GM23338 (cell line): ENCODE data around the gene SLC4A3. TPM values are rescaled to one million over a fixed set of nuclear protein-coding genes. Genes with fewer than 3 reads are reported as not detected.

Experiments
- ATAC-seq: fragments of 200-7000 bp; cut with Tn5 transposase; 3 replicates; pipeline ENCODE4 v1.9.1; 2020
- DNase-seq: peaks from one replicate; pipeline ENCODE4 v3.0.0-alpha.2; 2015; ENCODE audit warnings: low spot score
- H2AFZ ChIP-seq: fragments of 200-600 bp; sonication (generic); 2 replicates; pipeline ENCODE4 v1.8.0; 2016; ENCODE audit warnings: antibody characterized with exemption, mild to moderate bottlenecking, moderate library complexity
- H3F3A ChIP-seq: fragments of 200-600 bp; sonication (generic); replicated peaks from 2 replicates; pipeline ENCODE4 v1.8.0; 2017; ENCODE audit warnings: antibody characterized with exemption, mixed run types, low read depth
- H3K27ac ChIP-seq: fragments of 200-600 bp; sonication (generic); 2 replicates; pipeline ENCODE4 v1.6.1; 2016; ENCODE audit warnings: low read depth
- H3K27me3 ChIP-seq: fragments of 200-600 bp; sonication (generic); 2 replicates; pipeline ENCODE4 v1.8.0; 2016; ENCODE audit warnings: mild to moderate bottlenecking, mixed run types, moderate library complexity; ENCODE audit not compliant: insufficient read depth
- H3K36me3 ChIP-seq: fragments of 200-600 bp; sonication (generic); 2 replicates; pipeline ENCODE4 v1.8.0; 2016; ENCODE audit warnings: mild to moderate bottlenecking; ENCODE audit not compliant: insufficient read depth
- H3K4me1 ChIP-seq: fragments of 200-600 bp; sonication (generic); 2 replicates; pipeline ENCODE4 v1.8.0; 2016; ENCODE audit warnings: mild to moderate bottlenecking, moderate library complexity; ENCODE audit not compliant: insufficient read depth
- H3K4me2 ChIP-seq: fragments of 200-600 bp; sonication (generic); 2 replicates; pipeline ENCODE4 v1.7.1; 2017; ENCODE audit warnings: mixed run types
- H3K4me3 ChIP-seq: fragments of 200-600 bp; sonication (generic); 2 replicates; pipeline ENCODE4 v1.6.1; 2016; ENCODE audit warnings: mixed run types
- H3K79me2 ChIP-seq: fragments of 200-600 bp; sonication (generic); replicated peaks from 2 replicates; pipeline ENCODE4 v1.8.0; 2017; ENCODE audit warnings: mild to moderate bottlenecking; ENCODE audit not compliant: insufficient read depth
- H3K9me2 ChIP-seq: fragments of 200-600 bp; sonication (generic); 2 replicates; pipeline ENCODE4 v1.8.0; 2017; ENCODE audit not compliant: insufficient read depth
- H4K20me1 ChIP-seq: fragments of 200-600 bp; sonication (generic); replicated peaks from 2 replicates; pipeline ENCODE4 v1.8.0; 2017; ENCODE audit warnings: mild to moderate bottlenecking; ENCODE audit not compliant: insufficient read depth
- H3K27ac Mint-ChIP-seq: 2 replicates; pipeline ENCODE4 v1.8.0; 2020; ENCODE audit warnings: inconsistent platforms, mild to moderate bottlenecking, moderate library complexity, mixed read lengths
- H3K27me3 Mint-ChIP-seq: 3 replicates; pipeline ENCODE4 v1.8.0; 2022; ENCODE audit warnings: low read depth, mild to moderate bottlenecking, moderate library complexity, mixed read lengths, inconsistent platforms; ENCODE audit not compliant: insufficient read depth, poor library complexity
- H3K36me3 Mint-ChIP-seq: 3 replicates; pipeline ENCODE4 v1.8.0; 2021; ENCODE audit warnings: low read depth, mild to moderate bottlenecking, inconsistent platforms, moderate library complexity, mixed read lengths
- H3K4me1 Mint-ChIP-seq: 3 replicates; pipeline ENCODE4 v1.8.0; 2020; ENCODE audit warnings: mild to moderate bottlenecking, inconsistent platforms, mixed read lengths
- H3K4me3 Mint-ChIP-seq: 3 replicates; pipeline ENCODE4 v1.8.0; 2021; ENCODE audit warnings: moderate library complexity, mild to moderate bottlenecking, inconsistent platforms, mixed read lengths
- H3K9me3 Mint-ChIP-seq: 3 replicates; pipeline ENCODE4 v1.8.0; 2020; ENCODE audit warnings: moderate library complexity, mild to moderate bottlenecking, inconsistent platforms, mixed read lengths
- CREB1 ChIP-seq: fragments of 250-450 bp; sonication (Bioruptor Pico); IDR thresholded peaks from 2 replicates; pipeline ENCODE4 v1.5.0; 2020; ENCODE audit warnings: low read depth, mild to moderate bottlenecking, moderate library complexity
- EZH2 ChIP-seq: fragments of 200-600 bp; sonication (generic); IDR thresholded peaks from one replicate; pipeline ENCODE4 v1.8.0; 2017; ENCODE audit warnings: antibody characterized with exemption, mild to moderate bottlenecking, low read depth; ENCODE audit not compliant: unreplicated experiment
- EZH2phosphoT487 ChIP-seq: fragments of 200-600 bp; sonication (generic); IDR thresholded peaks from one replicate; pipeline ENCODE4 v1.8.1; 2018; ENCODE audit warnings: antibody characterized with exemption; ENCODE audit not compliant: unreplicated experiment
- JUNB ChIP-seq: IDR thresholded peaks from one replicate; pipeline ENCODE4 v1.6.1; 2016; ENCODE audit warnings: antibody characterized with exemption; ENCODE audit not compliant: unreplicated experiment
- NANOG ChIP-seq: IDR thresholded peaks from 2 replicates; pipeline ENCODE4 v1.6.1; 2016; ENCODE audit warnings: antibody characterized with exemption, borderline replicate concordance
- POLR2AphosphoS5 ChIP-seq: IDR thresholded peaks from 2 replicates; pipeline ENCODE4 v1.6.1; 2016; ENCODE audit warnings: antibody characterized with exemption, low read depth
- REST ChIP-seq: IDR thresholded peaks from one replicate; pipeline ENCODE4 v1.6.1; 2018; ENCODE audit warnings: antibody characterized with exemption; ENCODE audit not compliant: unreplicated experiment
- STAT1 ChIP-seq: IDR thresholded peaks from one replicate; pipeline ENCODE4 v1.6.1; 2016; ENCODE audit warnings: antibody characterized with exemption; ENCODE audit not compliant: unreplicated experiment
- ZNF114 ChIP-seq: fragments of 250-450 bp; sonication (Bioruptor Pico); IDR thresholded peaks from 2 replicates; pipeline ENCODE4 v1.5.0; 2020; ENCODE audit warnings: mild to moderate bottlenecking, moderate library complexity
- ZNF331 ChIP-seq: fragments of 250-450 bp; sonication (Bioruptor Pico); IDR thresholded peaks from 2 replicates; pipeline ENCODE4 v1.5.0; 2020; ENCODE audit warnings: low read depth, mild to moderate bottlenecking, moderate library complexity
- polyA plus RNA-seq: library from polyadenylated mRNA; unstranded; fragments of >200 nt; fragmentation: Nextera tagmentation; extraction: Ambion mirVana; gene quantifications from 2 replicates; pipeline ENCODE4 v1.2.1, GENCODE V29; 2016
- total RNA-seq: library from RNA; depleted of rRNA; stranded (reverse); fragments of >200 nt; shearing (Covaris generic); gene quantifications from 2 replicates; pipeline ENCODE4 v1.2.3, GENCODE V29; 2014
- TF ChIP-seq, protein P1 (sequence below): IDR thresholded peaks from 2 replicates; pipeline ENCODE4 v1.6.1; 2016; ENCODE audit warnings: antibody characterized with exemption
- TF ChIP-seq, protein P2 (sequence below), 2 experiments: fragments of 200-600 bp in 1 of 2; sonication (generic) in 1 of 2; conservative IDR thresholded peaks; 2 replicates each; pipeline versions ENCODE4 v1.5.1 to v1.6.1; 2016 to 2017; ENCODE audit warnings: antibody characterized with exemption in 2 of 2, low read depth in 2 of 2, mild to moderate bottlenecking in 2 of 2, moderate library complexity in 1 of 2
- TF ChIP-seq, protein P3 (sequence below): fragments of 250-450 bp; sonication (Bioruptor Pico); IDR thresholded peaks from 2 replicates; pipeline ENCODE4 v1.5.0; 2020; ENCODE audit warnings: mild to moderate bottlenecking, moderate library complexity

The SLC4A3 gene
- total and polyA plus RNA-seq, 2 experiments from 2014 or later: 3.6 to 6.8 TPM

DNA sequence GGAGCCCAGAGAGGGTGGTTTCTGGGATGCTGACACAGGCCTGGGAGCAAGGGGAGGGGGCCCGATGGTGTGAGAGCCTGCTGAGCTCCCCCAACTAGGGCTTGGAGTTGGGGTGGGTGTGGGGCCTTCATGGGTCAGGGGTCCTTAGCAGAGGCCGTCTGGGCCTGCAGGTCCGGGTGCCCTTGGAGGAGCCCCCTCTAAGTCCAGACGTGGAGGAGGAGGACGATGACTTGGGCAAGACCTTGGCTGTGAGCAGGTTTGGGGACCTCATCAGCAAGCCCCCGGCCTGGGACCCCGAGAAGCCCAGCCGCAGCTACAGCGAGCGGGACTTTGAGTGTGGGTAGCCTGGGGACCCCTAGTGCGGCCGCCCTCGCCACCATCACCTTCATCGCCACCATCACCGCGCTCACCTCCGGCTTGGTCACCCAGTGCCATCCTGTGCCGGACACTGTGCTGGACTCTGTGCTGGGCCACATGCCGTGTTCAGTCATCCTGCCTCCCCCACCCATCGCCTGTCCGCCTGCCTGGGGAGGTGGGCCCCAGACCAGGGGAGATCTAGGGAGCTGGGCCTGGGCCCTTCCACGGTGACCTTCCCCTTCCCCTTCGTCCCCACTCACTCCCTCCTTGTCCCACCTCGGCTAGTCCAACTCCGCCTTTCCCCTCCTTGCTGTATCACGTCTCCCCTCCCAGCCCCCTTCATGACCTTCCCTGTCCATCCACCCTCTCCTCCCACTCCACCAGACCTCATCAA, 980 bp downstream of the SLC4A3 start:
- Histone ChIP-seq H3K27ac (no peak overlapping the region), H3K79me2 (no peaks in the 10 kb centered on the region), H3F3A (0 out of 2 replicates have a peak, but pooled peaks cover 5% of the 10 kb centered on the region), H3K4me2 (peak overlapping the region; percentile 87), H3K27me3 (peaks cover 6% of the 10 kb centered on the region; the same call in 1 of the 2 replicates), H3K4me1 (peaks cover 4% of the 10 kb centered on the region), H3K36me3 (no peaks in the 10 kb centered on the region), H3K4me3 (peak overlapping the region; percentile 72), H3K9me2 (no peaks in the 10 kb centered on the region), H4K20me1 (no peaks in the 10 kb centered on the region; the same call in 1 of the 2 replicates), H2AFZ (peak overlapping the region; percentile 87)
- H3K27me3 Mint-ChIP-seq: peaks cover 9% of the 10 kb centered on the region
- DNase-seq (no peak), ATAC-seq (peak; percentile 12)
- H3K36me3 Mint-ChIP-seq: no peaks in the 10 kb centered on the region; the same call in 2 of the 3 replicates
- TF ChIP-seq, protein P1, sequence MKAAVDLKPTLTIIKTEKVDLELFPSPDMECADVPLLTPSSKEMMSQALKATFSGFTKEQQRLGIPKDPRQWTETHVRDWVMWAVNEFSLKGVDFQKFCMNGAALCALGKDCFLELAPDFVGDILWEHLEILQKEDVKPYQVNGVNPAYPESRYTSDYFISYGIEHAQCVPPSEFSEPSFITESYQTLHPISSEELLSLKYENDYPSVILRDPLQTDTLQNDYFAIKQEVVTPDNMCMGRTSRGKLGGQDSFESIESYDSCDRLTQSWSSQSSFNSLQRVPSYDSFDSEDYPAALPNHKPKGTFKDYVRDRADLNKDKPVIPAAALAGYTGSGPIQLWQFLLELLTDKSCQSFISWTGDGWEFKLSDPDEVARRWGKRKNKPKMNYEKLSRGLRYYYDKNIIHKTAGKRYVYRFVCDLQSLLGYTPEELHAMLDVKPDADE: no peak
- TF ChIP-seq EZH2phosphoT487: no peak
- TF ChIP-seq, protein P2, sequence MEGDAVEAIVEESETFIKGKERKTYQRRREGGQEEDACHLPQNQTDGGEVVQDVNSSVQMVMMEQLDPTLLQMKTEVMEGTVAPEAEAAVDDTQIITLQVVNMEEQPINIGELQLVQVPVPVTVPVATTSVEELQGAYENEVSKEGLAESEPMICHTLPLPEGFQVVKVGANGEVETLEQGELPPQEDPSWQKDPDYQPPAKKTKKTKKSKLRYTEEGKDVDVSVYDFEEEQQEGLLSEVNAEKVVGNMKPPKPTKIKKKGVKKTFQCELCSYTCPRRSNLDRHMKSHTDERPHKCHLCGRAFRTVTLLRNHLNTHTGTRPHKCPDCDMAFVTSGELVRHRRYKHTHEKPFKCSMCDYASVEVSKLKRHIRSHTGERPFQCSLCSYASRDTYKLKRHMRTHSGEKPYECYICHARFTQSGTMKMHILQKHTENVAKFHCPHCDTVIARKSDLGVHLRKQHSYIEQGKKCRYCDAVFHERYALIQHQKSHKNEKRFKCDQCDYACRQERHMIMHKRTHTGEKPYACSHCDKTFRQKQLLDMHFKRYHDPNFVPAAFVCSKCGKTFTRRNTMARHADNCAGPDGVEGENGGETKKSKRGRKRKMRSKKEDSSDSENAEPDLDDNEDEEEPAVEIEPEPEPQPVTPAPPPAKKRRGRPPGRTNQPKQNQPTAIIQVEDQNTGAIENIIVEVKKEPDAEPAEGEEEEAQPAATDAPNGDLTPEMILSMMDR (conservative IDR thresholded peaks at IDR 0.05; ENCODE audit: low read depth in 2 of 2): no peak
- no peak for TF ChIP-seq JUNB
- no peak for TF ChIP-seq REST
- no peak for TF ChIP-seq ZNF331 (CRISPR knock-in tag)
- no peak for TF ChIP-seq ZNF114 (CRISPR knock-in tag)
- TF ChIP-seq, protein P3, sequence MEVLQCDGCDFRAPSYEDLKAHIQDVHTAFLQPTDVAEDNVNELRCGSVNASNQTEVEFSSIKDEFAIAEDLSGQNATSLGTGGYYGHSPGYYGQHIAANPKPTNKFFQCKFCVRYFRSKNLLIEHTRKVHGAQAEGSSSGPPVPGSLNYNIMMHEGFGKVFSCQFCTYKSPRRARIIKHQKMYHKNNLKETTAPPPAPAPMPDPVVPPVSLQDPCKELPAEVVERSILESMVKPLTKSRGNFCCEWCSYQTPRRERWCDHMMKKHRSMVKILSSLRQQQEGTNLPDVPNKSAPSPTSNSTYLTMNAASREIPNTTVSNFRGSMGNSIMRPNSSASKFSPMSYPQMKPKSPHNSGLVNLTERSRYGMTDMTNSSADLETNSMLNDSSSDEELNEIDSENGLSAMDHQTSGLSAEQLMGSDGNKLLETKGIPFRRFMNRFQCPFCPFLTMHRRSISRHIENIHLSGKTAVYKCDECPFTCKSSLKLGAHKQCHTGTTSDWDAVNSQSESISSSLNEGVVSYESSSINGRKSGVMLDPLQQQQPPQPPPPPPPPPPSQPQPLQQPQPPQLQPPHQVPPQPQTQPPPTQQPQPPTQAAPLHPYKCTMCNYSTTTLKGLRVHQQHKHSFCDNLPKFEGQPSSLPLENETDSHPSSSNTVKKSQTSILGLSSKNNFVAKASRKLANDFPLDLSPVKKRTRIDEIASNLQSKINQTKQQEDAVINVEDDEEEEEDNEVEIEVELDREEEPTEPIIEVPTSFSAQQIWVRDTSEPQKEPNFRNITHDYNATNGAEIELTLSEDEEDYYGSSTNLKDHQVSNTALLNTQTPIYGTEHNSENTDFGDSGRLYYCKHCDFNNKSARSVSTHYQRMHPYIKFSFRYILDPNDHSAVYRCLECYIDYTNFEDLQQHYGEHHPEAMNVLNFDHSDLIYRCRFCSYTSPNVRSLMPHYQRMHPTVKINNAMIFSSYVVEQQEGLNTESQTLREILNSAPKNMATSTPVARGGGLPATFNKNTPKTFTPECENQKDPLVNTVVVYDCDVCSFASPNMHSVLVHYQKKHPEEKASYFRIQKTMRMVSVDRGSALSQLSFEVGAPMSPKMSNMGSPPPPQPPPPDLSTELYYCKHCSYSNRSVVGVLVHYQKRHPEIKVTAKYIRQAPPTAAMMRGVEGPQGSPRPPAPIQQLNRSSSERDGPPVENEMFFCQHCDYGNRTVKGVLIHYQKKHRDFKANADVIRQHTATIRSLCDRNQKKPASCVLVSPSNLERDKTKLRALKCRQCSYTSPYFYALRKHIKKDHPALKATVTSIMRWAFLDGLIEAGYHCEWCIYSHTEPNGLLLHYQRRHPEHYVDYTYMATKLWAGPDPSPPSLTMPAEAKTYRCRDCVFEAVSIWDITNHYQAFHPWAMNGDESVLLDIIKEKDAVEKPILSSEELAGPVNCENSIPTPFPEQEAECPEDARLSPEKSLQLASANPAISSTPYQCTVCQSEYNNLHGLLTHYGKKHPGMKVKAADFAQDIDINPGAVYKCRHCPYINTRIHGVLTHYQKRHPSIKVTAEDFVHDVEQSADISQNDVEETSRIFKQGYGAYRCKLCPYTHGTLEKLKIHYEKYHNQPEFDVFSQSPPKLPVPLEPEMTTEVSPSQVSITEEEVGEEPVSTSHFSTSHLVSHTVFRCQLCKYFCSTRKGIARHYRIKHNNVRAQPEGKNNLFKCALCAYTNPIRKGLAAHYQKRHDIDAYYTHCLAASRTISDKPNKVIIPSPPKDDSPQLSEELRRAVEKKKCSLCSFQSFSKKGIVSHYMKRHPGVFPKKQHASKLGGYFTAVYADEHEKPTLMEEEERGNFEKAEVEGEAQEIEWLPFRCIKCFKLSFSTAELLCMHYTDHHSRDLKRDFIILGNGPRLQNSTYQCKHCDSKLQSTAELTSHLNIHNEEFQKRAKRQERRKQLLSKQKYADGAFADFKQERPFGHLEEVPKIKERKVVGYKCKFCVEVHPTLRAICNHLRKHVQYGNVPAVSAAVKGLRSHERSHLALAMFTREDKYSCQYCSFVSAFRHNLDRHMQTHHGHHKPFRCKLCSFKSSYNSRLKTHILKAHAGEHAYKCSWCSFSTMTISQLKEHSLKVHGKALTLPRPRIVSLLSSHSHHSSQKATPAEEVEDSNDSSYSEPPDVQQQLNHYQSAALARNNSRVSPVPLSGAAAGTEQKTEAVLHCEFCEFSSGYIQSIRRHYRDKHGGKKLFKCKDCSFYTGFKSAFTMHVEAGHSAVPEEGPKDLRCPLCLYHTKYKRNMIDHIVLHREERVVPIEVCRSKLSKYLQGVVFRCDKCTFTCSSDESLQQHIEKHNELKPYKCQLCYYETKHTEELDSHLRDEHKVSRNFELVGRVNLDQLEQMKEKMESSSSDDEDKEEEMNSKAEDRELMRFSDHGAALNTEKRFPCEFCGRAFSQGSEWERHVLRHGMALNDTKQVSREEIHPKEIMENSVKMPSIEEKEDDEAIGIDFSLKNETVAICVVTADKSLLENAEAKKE (CRISPR knock-in tag): no peak
- TF ChIP-seq EZH2: no peak
- TF ChIP-seq STAT1: no peak
- no peak for TF ChIP-seq NANOG
- TF ChIP-seq POLR2AphosphoS5: no peak
- TF ChIP-seq CREB1: no peak
- no peaks in the 10 kb centered on the region; the same call in 1 of the 3 replicates for H3K9me3 Mint-ChIP-seq
- H3K27ac Mint-ChIP-seq: no peak overlapping the region
- H3K4me3 Mint-ChIP-seq: peak overlapping the region; percentile 65
- H3K4me1 Mint-ChIP-seq: peaks cover 10% of the 10 kb centered on the region; the same call in 1 of the 3 replicates
